ENCODE measurements around the gene PCDHB7.
"Not testable (repeated sequence)": the region's sequence is repeated elsewhere in the genome, so short reads cannot be mapped to it uniquely, and the experiment has no call there.

The PCDHB7 gene

GRCh38 chr5:141224844-141225243, 52.4 kb downstream of the PCDHB7 start:
- not testable (repeated sequence) for DNase-seq (ENCODE audit: low read depth, low spot score)

- DNase-seq (ENCODE audit: low read depth, low spot score): not testable (repeated sequence)
Measured at GRCh38 chr5:141225421-141225820, 53.0 kb downstream of the PCDHB7 start.

Measured in activated naive CD8-positive, alpha-beta T cell treated with anti-CD3 and anti-CD28 coated beads, Interleukin-2, amount 50 U/mL, for 16 hours (primary cell).